Spinal cord (tissue), 10 donors: ENCODE measurements around the gene BUD23. TPM values are rescaled to one million over a fixed set of nuclear protein-coding genes. Genes with fewer than 3 reads are reported as not detected.

ENCODE experiments used
- DNase-seq, 6 donors: peaks; one replicate each; pipeline versions ENCODE4 v3.0.0 to v3.0.0-alpha.2; 2013 to 2015; ENCODE audit warnings: low spot score in 6 of 6, low read depth in 4 of 6
- H3K27ac ChIP-seq: one replicate; pipeline ENCODE4 v1.5.1; 2013; ENCODE audit warnings: low read depth, low read length, control low read depth
- H3K27me3 ChIP-seq: one replicate; pipeline ENCODE4 v1.6.1; 2013; ENCODE audit warnings: low read length; ENCODE audit not compliant: control insufficient read depth, insufficient read depth
- H3K36me3 ChIP-seq: one replicate; pipeline ENCODE4 v1.6.1; 2013; ENCODE audit warnings: low read length; ENCODE audit not compliant: control insufficient read depth, insufficient read depth
- H3K4me1 ChIP-seq: one replicate; pipeline ENCODE4 v1.6.1; 2013; ENCODE audit warnings: low read length; ENCODE audit not compliant: control insufficient read depth, insufficient read depth
- H3K4me3 ChIP-seq: one replicate; pipeline ENCODE4 v1.5.1; 2013; ENCODE audit warnings: low read depth, low read length, control low read depth
- H3K9me3 ChIP-seq: one replicate; pipeline ENCODE4 v1.6.1; 2013; ENCODE audit warnings: low read length; ENCODE audit not compliant: control insufficient read depth, insufficient read depth
- WGBS: methylation state at CpG from one replicate; pipeline ENCODE4 v1.1.5; 2013; ENCODE audit warnings: missing lambda C conversion rate; ENCODE audit not compliant: insufficient coverage; 5-methylcytosine and 5-hydroxymethylcytosine counted together
- polyA plus RNA-seq, 2 donors: library from polyadenylated mRNA; unstranded; fragments of 120-200 nt; gene quantifications; one replicate each; pipeline ENCODE4 v1.2.1, GENCODE V29; 2013; ENCODE audit not compliant: insufficient read length in 2 of 2
- total RNA-seq, 2 donors: library from RNA; depleted of rRNA in 1 of 2; stranded (reverse); fragments of 120-200 nt in 1 of 2; fragments of >200 nt in 1 of 2; gene quantifications; one replicate each; pipeline versions ENCODE4 v1.2.3 to v1.2.4, GENCODE V29; 2013 to 2014
- donor health status: healthy.

BUD23 gene
- total and polyA plus RNA-seq, 4 donors: 24.6 to 107 (median 55.8) TPM

DNA sequence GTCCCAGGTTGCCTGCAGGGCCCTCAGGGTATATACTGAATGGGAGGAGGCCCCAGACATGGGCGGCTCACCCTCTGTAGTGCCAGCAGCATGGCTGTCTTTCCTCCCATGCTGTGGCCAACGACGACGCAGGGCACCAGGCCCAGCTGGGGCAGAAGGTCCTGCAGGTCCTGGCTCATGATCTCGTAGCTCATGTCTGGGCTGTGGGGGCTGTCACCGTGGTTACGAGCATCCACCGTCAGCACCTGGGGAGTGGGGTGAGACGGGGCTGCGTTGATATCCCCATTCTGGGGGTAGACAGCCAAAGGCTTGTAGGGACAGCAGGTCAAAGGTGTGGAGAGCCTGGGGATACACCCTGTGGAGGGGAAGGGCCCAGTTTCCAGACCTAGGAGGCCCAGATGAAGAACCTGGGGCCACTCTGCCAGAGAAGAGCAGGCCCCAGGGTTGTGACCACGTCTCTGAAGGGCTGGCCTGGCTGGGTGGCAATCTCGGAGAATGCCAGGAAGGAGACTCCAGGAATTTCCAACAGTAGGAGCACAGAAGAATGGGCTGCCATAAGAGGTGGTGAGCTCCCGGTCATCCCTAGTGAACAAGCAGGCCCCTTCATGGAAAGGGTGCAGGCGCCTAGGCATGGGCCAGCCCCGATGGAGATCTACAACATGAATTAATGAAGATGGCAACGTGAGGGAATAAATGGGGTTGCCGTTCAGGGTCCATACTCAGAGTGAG lies 54.3 kb downstream of the BUD23 start:
- Histone ChIP-seq H3K36me3 (peaks cover 32% of the 10 kb centered on the region), H3K27me3 (no peaks in the 10 kb centered on the region), H3K9me3 (no peaks in the 10 kb centered on the region), H3K4me1 (peaks cover 28% of the 10 kb centered on the region), H3K4me3 (peak overlapping the region; percentile 91), H3K27ac (no peak overlapping the region)
- 74% methylated on average over 16 of the region's 17 CpGs for WGBS
- no peak for DNase-seq

DNA sequence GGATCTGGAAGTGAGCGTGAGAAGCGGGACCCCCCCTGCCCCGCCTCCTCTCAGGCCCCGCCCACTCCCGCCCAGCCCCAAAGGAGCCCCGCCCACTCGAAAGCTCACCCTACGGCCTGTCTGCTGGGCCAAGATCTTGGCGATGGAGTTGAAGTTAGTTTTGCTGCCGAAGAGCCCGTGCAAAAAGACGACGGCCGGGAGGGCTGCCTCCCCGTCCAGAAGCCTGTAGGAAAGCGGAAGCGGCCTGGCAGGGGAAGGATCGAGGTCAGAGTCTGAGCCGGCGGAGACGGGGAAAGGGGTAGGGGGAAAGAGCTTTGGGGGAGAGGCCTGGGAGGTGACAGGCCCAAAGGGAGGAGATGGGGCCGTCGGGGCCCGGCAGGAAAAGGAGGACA lies 54.8 kb downstream of the BUD23 start:
- under 1% methylated on average over 19 of the region's 24 CpGs for WGBS
- peak overlapping the region; percentile 91 for H3K4me3 ChIP-seq
- peaks cover 33% of the 10 kb centered on the region for H3K4me1 ChIP-seq
- no peaks in the 10 kb centered on the region for H3K27me3 ChIP-seq
- H3K27ac ChIP-seq: peak overlapping the region; percentile 67
- peaks cover 32% of the 10 kb centered on the region for H3K36me3 ChIP-seq
- DNase-seq: peak in 2 of 6 donors; percentile 73 to 80
- H3K9me3 ChIP-seq: no peaks in the 10 kb centered on the region

DNA sequence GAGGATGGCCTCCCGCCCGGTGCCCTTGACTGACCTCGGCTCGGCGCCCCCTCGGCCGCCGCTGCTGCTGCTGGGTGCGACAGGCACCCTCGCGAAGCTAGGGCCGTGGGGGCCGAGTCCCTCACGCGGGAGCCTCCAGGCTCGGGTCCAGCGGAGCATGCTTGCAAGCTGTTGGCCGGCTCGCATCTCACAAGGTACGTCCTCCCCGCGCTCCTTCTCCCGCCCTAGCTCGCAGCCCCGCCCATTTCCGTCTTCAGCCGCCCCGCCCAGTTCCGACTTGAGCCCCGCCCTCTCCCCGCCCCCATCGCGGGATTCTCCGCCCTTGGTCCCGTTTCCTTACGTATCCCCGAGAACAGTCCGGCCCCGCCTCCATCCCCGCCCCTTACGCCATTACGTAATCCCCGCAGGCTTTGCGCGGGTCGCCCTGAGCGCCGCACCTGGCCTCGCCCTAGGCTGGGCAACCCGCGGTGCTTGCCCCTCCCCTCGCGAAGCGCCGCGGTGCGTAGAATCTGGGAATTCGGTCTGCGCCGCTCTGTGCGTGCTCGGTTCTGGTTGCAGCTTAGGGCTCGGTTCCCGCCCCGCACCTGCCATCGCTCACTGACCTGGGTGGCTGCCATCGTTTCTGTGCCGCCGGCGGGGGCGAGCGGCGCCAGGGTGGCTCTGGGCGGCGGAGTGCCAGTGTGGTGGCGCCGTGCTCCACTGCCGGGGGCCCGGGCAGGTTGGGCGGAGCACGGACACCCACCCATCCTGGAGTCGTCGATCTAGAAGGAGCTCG lies 55.4 kb downstream of the BUD23 start, which contains the start of gene ABHD11:
Gene ABHD11 (minus strand): TSS at position 191 of the 775 bp plus-strand sequence. CDS start 32 bp downstream, at position 159.
- Histone ChIP-seq H3K27ac (peak within 1 kb of the TSS; percentile 84), H3K27me3 (no peaks in the 10 kb centered on the region), H3K4me3 (peak within 1 kb of the TSS; percentile 91), H3K9me3 (no peaks in the 10 kb centered on the region), H3K4me1 (peaks cover 38% of the 10 kb centered on the region), H3K36me3 (peaks cover 32% of the 10 kb centered on the region)
- WGBS: under 1% methylated on average over 84 of the region's 84 CpGs
- DNase-seq: peak; percentile 89 to 99 (median 92)

DNA sequence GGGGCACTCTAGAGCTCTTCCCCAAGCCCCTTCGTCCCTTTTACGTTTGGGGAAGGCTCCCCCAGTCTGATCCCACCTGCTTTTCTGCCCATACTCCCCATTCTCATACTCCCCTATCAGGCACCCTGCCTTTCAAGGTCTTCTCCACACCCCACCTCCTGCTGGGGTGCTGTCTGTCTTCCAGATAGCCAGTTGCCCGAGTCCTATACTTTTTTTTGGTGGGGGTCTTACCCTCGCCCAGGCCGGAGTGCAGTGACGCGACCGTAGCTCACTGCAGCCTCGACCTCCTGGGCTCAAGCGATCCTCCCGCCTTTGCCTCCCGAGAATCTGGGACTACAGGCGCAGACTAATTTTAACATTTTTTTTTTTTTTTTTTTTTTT lies 56.0 kb downstream of the BUD23 start:
- 33% methylated on average over 7 of the region's 13 CpGs for WGBS
- peaks cover 32% of the 10 kb centered on the region for H3K36me3 ChIP-seq
- no peak for DNase-seq
- peak overlapping the region; percentile 91 for H3K4me3 ChIP-seq
- no peaks in the 10 kb centered on the region for H3K27me3 ChIP-seq
- peak overlapping the region; percentile 84 for H3K27ac ChIP-seq
- H3K4me1 ChIP-seq: peaks cover 38% of the 10 kb centered on the region
- H3K9me3 ChIP-seq: no peaks in the 10 kb centered on the region

DNA sequence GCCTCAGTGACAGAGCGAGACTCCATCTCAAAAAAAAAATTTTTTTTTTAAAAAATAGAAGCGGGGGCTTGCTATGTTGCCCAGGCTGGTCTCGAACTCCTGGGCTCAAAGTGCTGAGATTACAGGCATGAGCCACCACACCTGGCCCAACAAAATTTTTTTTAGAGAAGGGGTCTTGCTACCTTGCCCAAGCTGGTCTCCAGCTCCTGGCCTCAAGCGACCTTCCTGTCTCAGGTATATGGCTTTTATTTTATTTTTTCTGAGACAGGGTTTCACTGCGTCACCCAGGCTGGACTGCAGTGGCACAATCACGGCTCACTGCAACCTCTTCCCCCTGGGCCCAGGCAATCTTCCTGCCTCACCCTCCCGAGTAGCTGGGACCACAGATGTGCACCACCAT lies 56.8 kb downstream of the BUD23 start:
- Histone ChIP-seq H3K27ac (no peak overlapping the region), H3K27me3 (no peaks in the 10 kb centered on the region), H3K9me3 (no peaks in the 10 kb centered on the region), H3K4me1 (peaks cover 38% of the 10 kb centered on the region), H3K36me3 (peaks cover 26% of the 10 kb centered on the region), H3K4me3 (no peak overlapping the region)
- WGBS: 100% methylated on average over 3 of the region's 7 CpGs
- DNase-seq: no peak

DNA sequence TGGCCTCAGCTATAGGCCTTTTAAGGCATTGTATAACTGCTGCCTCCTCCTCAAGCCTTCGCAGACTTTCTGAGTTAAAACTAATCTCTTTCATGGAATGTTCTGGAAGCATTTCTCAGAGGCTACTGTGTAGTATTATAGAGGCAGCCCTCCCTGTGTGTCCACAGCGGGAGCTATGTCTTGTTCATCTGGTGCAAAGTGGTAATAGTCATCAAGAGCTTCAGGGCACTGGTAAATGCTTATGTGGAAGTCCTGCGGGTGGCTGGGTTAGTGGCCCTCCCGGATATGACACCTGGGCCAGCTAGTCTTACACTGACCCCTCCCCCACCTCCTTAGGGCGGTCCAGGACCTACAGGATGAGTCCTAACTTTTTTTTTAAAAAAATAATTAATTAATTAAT lies 57.4 kb downstream of the BUD23 start:
- Histone ChIP-seq H3K27me3 (no peaks in the 10 kb centered on the region), H3K4me1 (peaks cover 38% of the 10 kb centered on the region), H3K27ac (no peak overlapping the region), H3K9me3 (no peaks in the 10 kb centered on the region), H3K4me3 (no peak overlapping the region), H3K36me3 (peaks cover 20% of the 10 kb centered on the region)
- no peak for DNase-seq
- 100% methylated on average over 1 of the region's 5 CpGs for WGBS

DNA sequence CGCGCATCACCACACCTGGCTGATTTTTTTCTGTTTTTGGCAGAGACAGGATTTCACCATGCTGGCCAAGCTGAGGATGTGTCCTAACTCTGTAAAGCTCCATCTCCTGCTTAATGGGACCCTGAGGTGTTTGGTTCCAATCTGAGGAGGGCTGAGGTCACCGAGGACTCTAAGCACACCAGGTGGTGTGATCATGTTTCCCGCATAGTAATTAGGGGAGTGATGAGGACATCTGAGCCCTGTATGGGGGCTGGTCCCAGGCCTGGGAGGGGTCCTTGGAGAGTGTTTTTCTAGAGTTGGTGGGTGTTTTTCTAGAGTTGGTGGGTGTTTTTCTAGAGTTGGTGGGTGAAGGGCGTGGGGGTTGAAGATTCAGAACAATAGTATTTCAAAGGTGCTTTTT lies 58.2 kb downstream of the BUD23 start:
- DNase-seq: no peak
- H3K27ac ChIP-seq: no peak overlapping the region
- WGBS: 72% methylated on average over 5 of the region's 5 CpGs
- H3K4me1 ChIP-seq: peaks cover 43% of the 10 kb centered on the region
- H3K4me3 ChIP-seq: no peak overlapping the region
- peaks cover 12% of the 10 kb centered on the region for H3K36me3 ChIP-seq
- no peaks in the 10 kb centered on the region for H3K27me3 ChIP-seq
- H3K9me3 ChIP-seq: no peaks in the 10 kb centered on the region

DNA sequence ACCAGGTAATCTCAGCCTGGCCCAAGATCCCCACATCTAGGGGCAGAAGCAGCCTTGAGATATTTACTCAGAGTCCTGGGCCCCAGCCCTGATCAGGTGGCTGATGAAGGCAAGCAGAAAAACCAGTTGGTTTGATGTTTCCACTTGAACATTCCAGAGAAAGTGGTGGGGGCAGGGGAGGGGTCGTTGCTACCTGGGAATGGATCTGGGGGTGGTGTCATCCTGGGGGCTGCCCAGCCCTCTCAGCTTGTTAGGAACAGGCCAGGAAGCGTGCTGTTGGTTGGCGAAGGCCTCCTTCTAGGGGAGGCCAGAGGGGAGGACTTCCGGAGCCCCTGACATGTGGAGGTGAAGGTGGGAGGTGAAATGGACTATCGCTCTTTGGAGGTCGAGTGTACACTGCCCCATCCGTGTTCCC lies 58.9 kb downstream of the BUD23 start:
- Histone ChIP-seq H3K27ac (no peak overlapping the region), H3K4me1 (peaks cover 44% of the 10 kb centered on the region), H3K4me3 (no peak overlapping the region), H3K9me3 (no peaks in the 10 kb centered on the region), H3K36me3 (peaks cover 5% of the 10 kb centered on the region), H3K27me3 (no peaks in the 10 kb centered on the region)
- WGBS: 50% methylated on average over 7 of the region's 7 CpGs
- no peak for DNase-seq

DNA sequence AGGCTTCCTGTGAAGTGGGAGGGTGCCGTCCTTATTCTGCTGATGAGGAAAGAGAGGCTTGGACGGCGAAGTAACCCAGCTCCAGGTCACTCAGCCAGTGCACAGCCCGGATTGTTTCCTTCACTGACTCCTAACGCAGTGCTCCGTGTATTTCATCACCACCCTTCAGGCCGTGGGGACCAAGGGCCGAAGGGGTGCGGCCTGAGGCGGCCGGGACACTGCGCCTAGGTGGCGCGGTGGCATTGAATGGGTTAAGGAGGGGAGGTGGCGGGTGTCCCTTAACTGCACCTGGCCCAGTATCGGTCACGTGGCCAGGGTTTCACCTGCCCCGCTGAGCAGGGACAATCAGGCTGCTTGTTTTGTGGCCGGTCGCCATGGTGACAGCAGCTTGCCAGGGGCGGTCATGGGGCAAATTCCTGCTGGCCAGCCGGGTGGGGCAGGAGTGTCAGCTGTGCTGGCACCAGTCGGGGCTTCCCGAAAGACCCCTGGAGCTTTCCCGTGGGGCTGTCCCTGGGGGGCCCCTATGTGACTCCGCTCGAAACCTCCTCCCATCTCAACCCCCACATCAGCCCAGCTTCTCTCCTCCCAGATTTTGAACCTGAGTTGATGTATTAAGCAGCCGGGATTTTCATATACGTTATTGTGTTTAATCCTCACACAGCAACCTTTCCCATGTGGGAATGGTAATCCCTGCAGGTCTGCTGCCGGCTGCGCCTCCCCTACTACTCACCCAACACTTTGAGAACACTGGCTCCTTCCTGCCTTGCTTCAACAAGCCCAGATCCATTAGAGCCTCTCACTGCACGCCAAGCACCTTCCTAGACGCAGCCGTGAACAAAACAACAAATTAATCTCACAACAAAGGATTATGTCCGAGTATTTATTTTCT lies 59.6 kb downstream of the BUD23 start:
- peak in 2 of 6 donors; percentile 68 to 84 for DNase-seq
- Histone ChIP-seq H3K36me3 (no peaks in the 10 kb centered on the region), H3K27ac (no peak overlapping the region), H3K4me1 (peaks cover 37% of the 10 kb centered on the region), H3K27me3 (no peaks in the 10 kb centered on the region), H3K4me3 (no peak overlapping the region), H3K9me3 (no peaks in the 10 kb centered on the region)
- 13% methylated on average over 28 of the region's 35 CpGs for WGBS
